Liver (tissue), 9 donors: ENCODE data around the gene SH3PXD2B. TPM values are rescaled to one million over a fixed set of nuclear protein-coding genes. Genes with fewer than 3 reads are reported as not detected.

ENCODE experiments used
- DNase-seq: peaks from one replicate; pipeline ENCODE4 v3.0.0-alpha.2; 2017; ENCODE audit warnings: low spot score
- H3K27ac ChIP-seq, 2 donors: one replicate each; pipeline ENCODE4 v1.7.0; 2013; ENCODE audit warnings: inconsistent platforms in 2 of 2, low read length in 2 of 2, control low read depth in 1 of 2, low read depth in 1 of 2, mild to moderate bottlenecking in 1 of 2
- H3K27me3 ChIP-seq, 4 donors: one replicate each; pipeline versions ENCODE4 v1.6.1 to v1.7.0; 2013; ENCODE audit warnings: low read length in 3 of 4, inconsistent platforms in 1 of 4, mild to moderate bottlenecking in 1 of 4, moderate library complexity in 1 of 4; ENCODE audit not compliant: control insufficient read depth in 4 of 4, insufficient read depth in 4 of 4
- H3K36me3 ChIP-seq, 4 donors: one replicate each; pipeline versions ENCODE4 v1.6.1 to v1.7.0; 2013; ENCODE audit warnings: low read length in 3 of 4, mild to moderate bottlenecking in 3 of 4, low read depth in 1 of 4, moderate library complexity in 1 of 4; ENCODE audit not compliant: control insufficient read depth in 4 of 4, insufficient read depth in 3 of 4
- H3K4me1 ChIP-seq, 4 donors: one replicate each; pipeline versions ENCODE4 v1.6.1 to v1.7.0; 2013; ENCODE audit warnings: low read length in 3 of 4, mild to moderate bottlenecking in 3 of 4, moderate library complexity in 1 of 4; ENCODE audit not compliant: control insufficient read depth in 4 of 4, insufficient read depth in 4 of 4
- H3K4me3 ChIP-seq, 3 donors: one replicate each; pipeline versions ENCODE4 v1.6.1 to v1.7.0; 2013; ENCODE audit warnings: low read length in 3 of 3, control low read depth in 1 of 3, low read depth in 1 of 3, mild to moderate bottlenecking in 1 of 3
- H3K9ac ChIP-seq, 2 donors: one replicate each; pipeline ENCODE4 v1.7.0; 2013; ENCODE audit warnings: low read length in 2 of 2, mild to moderate bottlenecking in 2 of 2, moderate library complexity in 2 of 2, control low read depth in 1 of 2, low read depth in 1 of 2
- H3K9me3 ChIP-seq, 4 donors: one replicate each; pipeline versions ENCODE4 v1.6.1 to v1.7.0; 2013; ENCODE audit warnings: low read length in 3 of 4; ENCODE audit not compliant: control insufficient read depth in 4 of 4
- CTCF ChIP-seq: fragments of 150-350 bp; IDR thresholded peaks from 2 replicates; pipeline ENCODE4 v1.5.1; 2017; ENCODE audit warnings: improper control_type of control experiment, low read depth, low read length; ENCODE audit not compliant: missing input control
- EGR1 ChIP-seq, 2 donors: IDR thresholded peaks; 2 replicates each; pipeline ENCODE4 v1.6.1; 2016 to 2018; ENCODE audit warnings: antibody characterized with exemption in 2 of 2, low read depth in 2 of 2
- FOXA1 ChIP-seq: IDR thresholded peaks from 2 replicates; pipeline ENCODE4 v1.6.1; 2016; ENCODE audit warnings: antibody characterized with exemption
- FOXA2 ChIP-seq: IDR thresholded peaks from 2 replicates; pipeline ENCODE4 v1.6.1; 2016; ENCODE audit warnings: antibody characterized with exemption
- GABPA ChIP-seq, 2 donors: IDR thresholded peaks in 1 of 2; conservative IDR thresholded peaks in 1 of 2; 2 replicates each; pipeline ENCODE4 v1.6.1; 2016; ENCODE audit warnings: antibody characterized with exemption in 2 of 2, mild to moderate bottlenecking in 1 of 2, moderate library complexity in 1 of 2
- HNF4A ChIP-seq, 2 donors: conservative IDR thresholded peaks; 2 replicates each; pipeline ENCODE4 v1.6.1; 2016; ENCODE audit warnings: antibody characterized with exemption in 2 of 2, mild to moderate bottlenecking in 2 of 2
- HNF4G ChIP-seq: IDR thresholded peaks from 2 replicates; pipeline ENCODE4 v1.6.1; 2016; ENCODE audit warnings: antibody characterized with exemption
- JUND ChIP-seq, 2 donors: IDR thresholded peaks; 2 replicates each; pipeline ENCODE4 v1.6.1; 2016; ENCODE audit warnings: antibody characterized with exemption in 2 of 2
- MAX ChIP-seq: IDR thresholded peaks from 2 replicates; pipeline ENCODE4 v1.6.1; 2016; ENCODE audit warnings: antibody characterized with exemption
- NR2F2 ChIP-seq: IDR thresholded peaks from 2 replicates; pipeline ENCODE4 v1.6.1; 2016; ENCODE audit warnings: antibody characterized with exemption
- RAD21 ChIP-seq, 2 donors: IDR thresholded peaks; 2 replicates each; pipeline ENCODE4 v1.6.1; 2016; ENCODE audit warnings: antibody characterized with exemption in 2 of 2, mild to moderate bottlenecking in 2 of 2
- RXRA ChIP-seq, 2 donors: IDR thresholded peaks; 2 replicates each; pipeline ENCODE4 v1.6.1; 2017 to 2018; ENCODE audit warnings: antibody characterized with exemption in 2 of 2, mild to moderate bottlenecking in 1 of 2
- SP1 ChIP-seq: IDR thresholded peaks from 2 replicates; pipeline ENCODE4 v1.6.1; 2018; ENCODE audit warnings: antibody characterized with exemption, mild to moderate bottlenecking
- TAF1 ChIP-seq: conservative IDR thresholded peaks from 2 replicates; pipeline ENCODE4 v1.6.1; 2016; ENCODE audit warnings: antibody characterized with exemption, mild to moderate bottlenecking
- YY1 ChIP-seq: IDR thresholded peaks from 2 replicates; pipeline ENCODE4 v1.6.1; 2016; ENCODE audit warnings: antibody characterized with exemption, mild to moderate bottlenecking
- ZBTB33 ChIP-seq: IDR thresholded peaks from 2 replicates; pipeline ENCODE4 v1.6.1; 2016; ENCODE audit warnings: antibody characterized with exemption
- WGBS: extraction: QIAGEN DNeasy Blood & Tissue Kit; methylation state at CpG from one replicate; pipeline ENCODE4 v1.1.7; 2013; 5-methylcytosine and 5-hydroxymethylcytosine counted together
- polyA plus RNA-seq, 2 donors: library from polyadenylated mRNA; stranded (reverse) in 1 of 2; unstranded in 1 of 2; fragments of 200-250 nt in 1 of 2; fragments of >200 nt in 1 of 2; fragmentation: Nextera tagmentation in 1 of 2; extraction: Ambion mirVana in 1 of 2; gene quantifications; one replicate each; pipeline versions ENCODE4 v1.2.1 to v1.2.3, GENCODE V29; 2013 to 2015
- total RNA-seq, 2 donors: library from RNA; depleted of rRNA; stranded (reverse); fragments of >200 nt; gene quantifications; one replicate each; pipeline ENCODE4 v1.2.3, GENCODE V29; 2014
- TF ChIP-seq, protein P1 (sequence below): IDR thresholded peaks from 2 replicates; pipeline ENCODE4 v1.6.1; 2016; ENCODE audit warnings: antibody characterized with exemption
- TF ChIP-seq, protein P2 (sequence below): IDR thresholded peaks from 2 replicates; pipeline ENCODE4 v1.6.1; 2016; ENCODE audit warnings: antibody characterized with exemption, mild to moderate bottlenecking
- donor health status: healthy.
- donor health status: healthy.
- donor health status: healthy.
- donor health status: healthy.
- donor health status: healthy.

Gene SH3PXD2B
- total and polyA plus RNA-seq, 4 donors = 1.1 to 3.3 (median 2.2) TPM

DNA sequence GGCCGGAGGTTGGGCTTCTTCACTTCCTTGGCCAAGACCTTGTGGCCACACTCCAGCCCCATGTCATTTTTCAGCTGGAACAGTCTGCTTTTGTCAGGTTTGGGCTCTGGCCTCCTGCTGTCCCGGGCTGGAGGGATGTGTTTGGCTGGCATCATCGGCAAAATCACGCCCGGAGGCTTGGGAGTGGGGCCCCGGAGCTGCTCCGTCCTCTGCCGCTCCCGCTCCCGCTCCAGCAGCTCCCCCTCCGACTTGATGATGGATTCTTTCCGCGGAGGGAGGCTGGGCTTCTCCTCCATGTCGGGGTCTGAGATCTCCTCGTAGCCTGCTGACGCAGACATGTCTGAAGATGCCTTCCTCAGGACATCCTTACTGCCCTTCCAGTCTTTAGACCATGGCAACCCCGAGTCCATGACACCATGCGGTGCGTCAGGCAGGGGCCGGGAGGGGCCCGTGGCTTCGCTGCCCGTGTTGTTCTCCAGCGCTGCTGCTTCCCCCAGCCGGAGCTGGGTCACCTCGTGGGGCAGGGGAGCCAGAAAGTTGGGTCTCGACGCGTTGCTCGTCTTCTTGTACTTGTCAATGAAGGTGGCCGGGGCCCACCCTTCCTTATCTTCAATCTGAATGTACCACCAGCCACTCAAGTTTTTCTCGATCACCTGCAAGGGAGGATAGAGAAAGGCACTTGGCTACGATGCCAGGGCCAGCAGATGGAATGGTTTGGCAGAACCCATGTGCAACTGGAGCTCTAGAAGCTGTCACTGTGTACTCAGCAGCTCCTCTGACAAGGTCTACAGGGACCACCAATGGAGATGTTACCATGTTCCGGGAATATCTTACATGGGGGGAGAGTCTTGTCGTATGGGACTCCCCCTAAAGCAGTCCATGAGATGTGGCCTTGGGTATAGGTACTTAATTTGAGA is 114.8 kb downstream of the SH3PXD2B start:
- H3K27me3 ChIP-seq = no peaks in the 10 kb centered on the region
- no peak for DNase-seq
- no peak overlapping the region for H3K9ac ChIP-seq
- no peak overlapping the region for H3K27ac ChIP-seq
- 96% methylated on average over 35 of the region's 35 CpGs for WGBS
- no peaks in the 10 kb centered on the region for H3K9me3 ChIP-seq
- no peaks in the 10 kb centered on the region for H3K4me1 ChIP-seq
- no peaks in the 10 kb centered on the region for H3K36me3 ChIP-seq
- TF ChIP-seq HNF4A (conservative IDR thresholded peaks at IDR 0.05) (no peak), FOXA1 (no peak), EGR1 (IDR thresholded peaks at IDR 0.05; ENCODE audit: low read depth in 2 of 2) (no peak), YY1 (no peak), RAD21 (IDR thresholded peaks at IDR 0.05) (no peak), FOXA2 (no peak), TAF1 (no peak), ZBTB33 (no peak), GABPA (IDR thresholded peaks at IDR 0.05 in 1 of 2, conservative IDR thresholded peaks at IDR 0.05 in 1 of 2) (no peak), HNF4G (no peak), JUND (IDR thresholded peaks at IDR 0.05) (no peak), CTCF (no peak), MAX (no peak), NR2F2 (no peak), SP1 (no peak), RXRA (IDR thresholded peaks at IDR 0.05) (no peak)
- TF ChIP-seq, protein P1, sequence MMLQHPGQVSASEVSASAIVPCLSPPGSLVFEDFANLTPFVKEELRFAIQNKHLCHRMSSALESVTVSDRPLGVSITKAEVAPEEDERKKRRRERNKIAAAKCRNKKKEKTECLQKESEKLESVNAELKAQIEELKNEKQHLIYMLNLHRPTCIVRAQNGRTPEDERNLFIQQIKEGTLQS = no peak
- TF ChIP-seq, protein P2, sequence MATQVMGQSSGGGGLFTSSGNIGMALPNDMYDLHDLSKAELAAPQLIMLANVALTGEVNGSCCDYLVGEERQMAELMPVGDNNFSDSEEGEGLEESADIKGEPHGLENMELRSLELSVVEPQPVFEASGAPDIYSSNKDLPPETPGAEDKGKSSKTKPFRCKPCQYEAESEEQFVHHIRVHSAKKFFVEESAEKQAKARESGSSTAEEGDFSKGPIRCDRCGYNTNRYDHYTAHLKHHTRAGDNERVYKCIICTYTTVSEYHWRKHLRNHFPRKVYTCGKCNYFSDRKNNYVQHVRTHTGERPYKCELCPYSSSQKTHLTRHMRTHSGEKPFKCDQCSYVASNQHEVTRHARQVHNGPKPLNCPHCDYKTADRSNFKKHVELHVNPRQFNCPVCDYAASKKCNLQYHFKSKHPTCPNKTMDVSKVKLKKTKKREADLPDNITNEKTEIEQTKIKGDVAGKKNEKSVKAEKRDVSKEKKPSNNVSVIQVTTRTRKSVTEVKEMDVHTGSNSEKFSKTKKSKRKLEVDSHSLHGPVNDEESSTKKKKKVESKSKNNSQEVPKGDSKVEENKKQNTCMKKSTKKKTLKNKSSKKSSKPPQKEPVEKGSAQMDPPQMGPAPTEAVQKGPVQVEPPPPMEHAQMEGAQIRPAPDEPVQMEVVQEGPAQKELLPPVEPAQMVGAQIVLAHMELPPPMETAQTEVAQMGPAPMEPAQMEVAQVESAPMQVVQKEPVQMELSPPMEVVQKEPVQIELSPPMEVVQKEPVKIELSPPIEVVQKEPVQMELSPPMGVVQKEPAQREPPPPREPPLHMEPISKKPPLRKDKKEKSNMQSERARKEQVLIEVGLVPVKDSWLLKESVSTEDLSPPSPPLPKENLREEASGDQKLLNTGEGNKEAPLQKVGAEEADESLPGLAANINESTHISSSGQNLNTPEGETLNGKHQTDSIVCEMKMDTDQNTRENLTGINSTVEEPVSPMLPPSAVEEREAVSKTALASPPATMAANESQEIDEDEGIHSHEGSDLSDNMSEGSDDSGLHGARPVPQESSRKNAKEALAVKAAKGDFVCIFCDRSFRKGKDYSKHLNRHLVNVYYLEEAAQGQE = no peak
- H3K4me3 ChIP-seq = no peak overlapping the region
